PFSK-1 (cell line): Measurements from ENCODE around the gene PPP5C.

Experiments used
- FOXP2 ChIP-seq: optimal IDR thresholded peaks from 2 replicates; pipeline ENCODE3; 2011; ENCODE audit warnings: borderline replicate concordance, control low read depth, inconsistent platforms; ENCODE audit not compliant: insufficient read depth; ENCODE audit errors: extremely low read length, extremely low read depth
- POLR2AphosphoS5 ChIP-seq: IDR thresholded peaks from 2 replicates; pipeline ENCODE4 v1.6.1; 2012; ENCODE audit warnings: low read depth, mild to moderate bottlenecking, control low read depth, low read length, moderate library complexity
- REST ChIP-seq, 2 experiments: IDR thresholded peaks; 2 replicates each; pipeline versions ENCODE4 v1.6.1 to v1.8.0; 2011 to 2012; ENCODE audit warnings: low read depth in 2 of 2, low read length in 2 of 2, control low read depth in 1 of 2, inconsistent platforms in 1 of 2, mild to moderate bottlenecking in 1 of 2, moderate library complexity in 1 of 2; ENCODE audit not compliant: insufficient read depth in 1 of 2
- SIN3A ChIP-seq: IDR thresholded peaks from 2 replicates; pipeline ENCODE4 v1.6.1; 2012; ENCODE audit warnings: mild to moderate bottlenecking, low read length, moderate library complexity, borderline replicate concordance; ENCODE audit not compliant: insufficient read depth
- TAF1 ChIP-seq: IDR thresholded peaks from 2 replicates; pipeline ENCODE4 v1.6.1; 2012; ENCODE audit warnings: low read length, control low read depth, borderline replicate concordance; ENCODE audit not compliant: insufficient read depth

Gene PPP5C

GRCh38 chr19:46372901-46373490 lies 26.1 kb downstream of the PPP5C start:
- TF ChIP-seq SIN3A (no peak), POLR2AphosphoS5 (no peak), REST (IDR thresholded peaks at IDR 0.05; ENCODE audit: insufficient read depth in 1 of 2, low read depth in 2 of 2, low read length in 2 of 2) (no peak), FOXP2 (no peak), TAF1 (no peak)

- TF ChIP-seq REST (IDR thresholded peaks at IDR 0.05; ENCODE audit: insufficient read depth in 1 of 2, low read depth in 2 of 2, low read length in 2 of 2), result 0 out of 4 replicates have a peak, but pooled peaks of 1 of the 2 experiments have one; percentile 22
- peak; percentile 71 for TF ChIP-seq POLR2AphosphoS5
- TF ChIP-seq FOXP2, result no peak
- peak; percentile 65; the same call in 1 of the 2 replicates for TF ChIP-seq TAF1
- TF ChIP-seq SIN3A, result peak; percentile 95; the same call in 1 of the 2 replicates
Measured at GRCh38 chr19:46373491-46374359, 26.8 kb downstream of the PPP5C start.

GRCh38 chr19:46374536-46375475 lies 27.9 kb downstream of the PPP5C start:
- no peak; the same call in 1 of the 2 replicates for TF ChIP-seq POLR2AphosphoS5
- TF ChIP-seq FOXP2, result no peak
- no peak for TF ChIP-seq REST (IDR thresholded peaks at IDR 0.05; ENCODE audit: insufficient read depth in 1 of 2, low read depth in 2 of 2, low read length in 2 of 2)
- no peak for TF ChIP-seq SIN3A
- no peak for TF ChIP-seq TAF1

GRCh38 chr19:46376241-46377153 lies 29.6 kb downstream of the PPP5C start:
- TF ChIP-seq SIN3A (no peak), TAF1 (no peak), POLR2AphosphoS5 (no peak), FOXP2 (no peak), REST (IDR thresholded peaks at IDR 0.05; ENCODE audit: insufficient read depth in 1 of 2, low read depth in 2 of 2, low read length in 2 of 2) (no peak)
